Measurements from ENCODE around the gene TEDC2. TPM values are rescaled to one million over a fixed set of nuclear protein-coding genes. Genes with fewer than 3 reads are reported as not detected.
A peak's percentile ranks its signal among the peaks of the same experiment; 100 is the strongest.
"Not testable (repeated sequence)": the region's sequence is repeated elsewhere in the genome, so short reads cannot be mapped to it uniquely, and the experiment has no call there.

Gene TEDC2
- total RNA-seq, 2 donors from 2014 or later: 8.6 to 39.0 TPM

- DNase-seq (ENCODE audit: low spot score) (no peak), ATAC-seq (no peak)
- Mint-ChIP-seq H3K36me3 (no peaks in the 10 kb centered on the region), H3K27ac (no peak overlapping the region), H3K27me3 (peaks cover 9 to 12% of the 10 kb centered on the region in 2 donors), H3K9me3 (no peaks in the 10 kb centered on the region), H3K4me1 (ENCODE audit: low read depth in 2 of 2) (peaks cover 0 to 21% of the 10 kb centered on the region in 2 donors), H3K4me3 (no peak overlapping the region)
Observed at GRCh38 chr16:2472488-2472864, 12.6 kb downstream of the TEDC2 start.

- Mint-ChIP-seq H3K4me3 (no peak overlapping the region), H3K27ac (no peak overlapping the region), H3K4me1 (ENCODE audit: low read depth in 2 of 2) (peaks cover 0 to 26% of the 10 kb centered on the region in 2 donors), H3K9me3 (no peaks in the 10 kb centered on the region), H3K27me3 (peaks cover 9 to 12% of the 10 kb centered on the region in 2 donors), H3K36me3 (no peaks in the 10 kb centered on the region)
- ATAC-seq: no peak
- no peak for DNase-seq (ENCODE audit: low spot score)
Observed at GRCh38 chr16:2472885-2473445, 13.1 kb downstream of the TEDC2 start.

- H3K36me3 Mint-ChIP-seq: no peaks in the 10 kb centered on the region
- DNase-seq (ENCODE audit: low spot score): no peak
- peak; percentile 0 for ATAC-seq
- H3K27ac Mint-ChIP-seq: no peak overlapping the region
- no peak overlapping the region for H3K4me3 Mint-ChIP-seq
- no peaks in the 10 kb centered on the region for H3K9me3 Mint-ChIP-seq
- H3K4me1 Mint-ChIP-seq (ENCODE audit: low read depth in 2 of 2): peaks cover 0 to 23% of the 10 kb centered on the region in 2 donors
- H3K27me3 Mint-ChIP-seq: peaks cover 9 to 12% of the 10 kb centered on the region in 2 donors
Observed at GRCh38 chr16:2473446-2473926, 13.6 kb downstream of the TEDC2 start.

- H3K9me3 Mint-ChIP-seq: no peaks in the 10 kb centered on the region
- peak overlapping the region; percentile 69 for H3K4me3 Mint-ChIP-seq
- ATAC-seq (peak; percentile 64 to 70), DNase-seq (ENCODE audit: low spot score) (no peak)
- H3K27me3 Mint-ChIP-seq: peaks cover 9 to 12% of the 10 kb centered on the region in 2 donors
- no peak overlapping the region for H3K27ac Mint-ChIP-seq
- peaks cover 0 to 23% of the 10 kb centered on the region in 2 donors for H3K4me1 Mint-ChIP-seq (ENCODE audit: low read depth in 2 of 2)
- no peaks in the 10 kb centered on the region for H3K36me3 Mint-ChIP-seq
Observed at GRCh38 chr16:2473999-2474876, 14.3 kb downstream of the TEDC2 start.

GRCh38 chr16:2474877-2475412 lies 15.0 kb downstream of the TEDC2 start, which contains the start of gene TBC1D24:
Gene TBC1D24 (plus strand): TSS chr16:2475127. CDS start chr16:2496149, 21,022 bp downstream.
- ATAC-seq (peak; percentile 88 to 92), DNase-seq (ENCODE audit: low spot score) (peak; percentile 93)
- H3K27me3 Mint-ChIP-seq: peaks cover 5 to 6% of the 10 kb centered on the region in 2 donors
- H3K27ac Mint-ChIP-seq: no peak within 1 kb of the TSS
- peaks cover 0 to 19% of the 10 kb centered on the region in 2 donors for H3K4me1 Mint-ChIP-seq (ENCODE audit: low read depth in 2 of 2)
- H3K36me3 Mint-ChIP-seq: no peaks in the 10 kb centered on the region
- H3K4me3 Mint-ChIP-seq: peak within 1 kb of the TSS; percentile 69
- H3K9me3 Mint-ChIP-seq: no peaks in the 10 kb centered on the region

- peaks cover 0 to 18% of the 10 kb centered on the region in 2 donors for H3K4me1 Mint-ChIP-seq (ENCODE audit: low read depth in 2 of 2)
- H3K9me3 Mint-ChIP-seq: no peaks in the 10 kb centered on the region
- no peak overlapping the region for H3K27ac Mint-ChIP-seq
- ATAC-seq (peak; percentile 41 to 61), DNase-seq (ENCODE audit: low spot score) (no peak)
- no peaks in the 10 kb centered on the region for H3K36me3 Mint-ChIP-seq
- H3K4me3 Mint-ChIP-seq: peak overlapping the region; percentile 50
- H3K27me3 Mint-ChIP-seq: peaks cover 0 to 2% of the 10 kb centered on the region in 2 donors
Observed at GRCh38 chr16:2475413-2476344, 15.8 kb downstream of the TEDC2 start.

GRCh38 chr16:2476345-2476720 lies 16.4 kb downstream of the TEDC2 start:
- H3K27ac Mint-ChIP-seq: no peak overlapping the region
- H3K4me3 Mint-ChIP-seq: peak overlapping the region; percentile 50
- peaks cover 0 to 18% of the 10 kb centered on the region in 2 donors for H3K4me1 Mint-ChIP-seq (ENCODE audit: low read depth in 2 of 2)
- H3K36me3 Mint-ChIP-seq: no peaks in the 10 kb centered on the region
- ATAC-seq (no peak), DNase-seq (ENCODE audit: low spot score) (no peak)
- peaks cover 0 to 2% of the 10 kb centered on the region in 2 donors for H3K27me3 Mint-ChIP-seq
- H3K9me3 Mint-ChIP-seq: no peaks in the 10 kb centered on the region

- H3K4me1 Mint-ChIP-seq (ENCODE audit: low read depth in 2 of 2): peaks cover 0 to 18% of the 10 kb centered on the region in 2 donors
- no peak overlapping the region for H3K27ac Mint-ChIP-seq
- peak overlapping the region; percentile 50 for H3K4me3 Mint-ChIP-seq
Observed at GRCh38 chr16:2476741-2477140, 16.8 kb downstream of the TEDC2 start.

GRCh38 chr16:2477327-2477726 lies 17.4 kb downstream of the TEDC2 start:
- H3K36me3 Mint-ChIP-seq: no peaks in the 10 kb centered on the region
- DNase-seq (ENCODE audit: low spot score) (no peak), ATAC-seq (no peak)
- peaks cover 0 to 18% of the 10 kb centered on the region in 2 donors for H3K4me1 Mint-ChIP-seq (ENCODE audit: low read depth in 2 of 2)
- no peak overlapping the region for H3K4me3 Mint-ChIP-seq
- H3K27ac Mint-ChIP-seq: no peak overlapping the region
- no peaks in the 10 kb centered on the region for H3K9me3 Mint-ChIP-seq
- H3K27me3 Mint-ChIP-seq: peaks cover 0 to 2% of the 10 kb centered on the region in 2 donors

More at GRCh38 chr16:2476741-2477140, 16.8 kb downstream of the TEDC2 start:
- Mint-ChIP-seq H3K9me3 (no peaks in the 10 kb centered on the region), H3K36me3 (no peaks in the 10 kb centered on the region), H3K27me3 (peaks cover 0 to 2% of the 10 kb centered on the region in 2 donors)
- ATAC-seq (no peak), DNase-seq (ENCODE audit: low spot score) (no peak)

GRCh38 chr16:2478279-2478678 lies 18.4 kb downstream of the TEDC2 start:
- no peak overlapping the region for H3K4me3 Mint-ChIP-seq
- DNase-seq (ENCODE audit: low spot score): no peak

GRCh38 chr16:2479996-2480395 lies 20.1 kb downstream of the TEDC2 start:
- not testable (repeated sequence) for H3K36me3 Mint-ChIP-seq; ATAC-seq; H3K4me3 Mint-ChIP-seq; H3K27ac Mint-ChIP-seq; H3K9me3 Mint-ChIP-seq; DNase-seq (ENCODE audit: low spot score); H3K27me3 Mint-ChIP-seq
- H3K4me1 Mint-ChIP-seq (ENCODE audit: low read depth in 2 of 2): peaks cover 0 to 19% of the 10 kb centered on the region in 2 donors

More at GRCh38 chr16:2478279-2478678, 18.4 kb downstream of the TEDC2 start:
- peaks cover 0 to 15% of the 10 kb centered on the region in 2 donors for H3K4me1 Mint-ChIP-seq (ENCODE audit: low read depth in 2 of 2)
- H3K9me3 Mint-ChIP-seq: no peaks in the 10 kb centered on the region
- ATAC-seq: no peak
- no peak overlapping the region for H3K27ac Mint-ChIP-seq
- no peaks in the 10 kb centered on the region for H3K36me3 Mint-ChIP-seq
- H3K27me3 Mint-ChIP-seq: no peaks in the 10 kb centered on the region

- DNase-seq (ENCODE audit: low spot score) (no peak), ATAC-seq (no peak)
- peaks cover 0 to 22% of the 10 kb centered on the region in 2 donors for H3K4me1 Mint-ChIP-seq (ENCODE audit: low read depth in 2 of 2)
- no peaks in the 10 kb centered on the region for H3K27me3 Mint-ChIP-seq
- no peak overlapping the region for H3K4me3 Mint-ChIP-seq
- no peak overlapping the region for H3K27ac Mint-ChIP-seq
- H3K9me3 Mint-ChIP-seq: no peaks in the 10 kb centered on the region
- no peaks in the 10 kb centered on the region for H3K36me3 Mint-ChIP-seq
Observed at GRCh38 chr16:2480948-2481347, 21.0 kb downstream of the TEDC2 start.

GRCh38 chr16:2481676-2482075 lies 21.8 kb downstream of the TEDC2 start:
- H3K9me3 Mint-ChIP-seq: no peaks in the 10 kb centered on the region
- ATAC-seq: no peak
- no peaks in the 10 kb centered on the region for H3K27me3 Mint-ChIP-seq
- no peak overlapping the region for H3K4me3 Mint-ChIP-seq
- peaks cover 2 to 21% of the 10 kb centered on the region in 2 donors for H3K4me1 Mint-ChIP-seq (ENCODE audit: low read depth in 2 of 2)
- no peaks in the 10 kb centered on the region for H3K36me3 Mint-ChIP-seq
- H3K27ac Mint-ChIP-seq: no peak overlapping the region
- DNase-seq (ENCODE audit: low spot score): no peak
